ENCODE data around the gene ARAP1.

The ARAP1 gene

DNA sequence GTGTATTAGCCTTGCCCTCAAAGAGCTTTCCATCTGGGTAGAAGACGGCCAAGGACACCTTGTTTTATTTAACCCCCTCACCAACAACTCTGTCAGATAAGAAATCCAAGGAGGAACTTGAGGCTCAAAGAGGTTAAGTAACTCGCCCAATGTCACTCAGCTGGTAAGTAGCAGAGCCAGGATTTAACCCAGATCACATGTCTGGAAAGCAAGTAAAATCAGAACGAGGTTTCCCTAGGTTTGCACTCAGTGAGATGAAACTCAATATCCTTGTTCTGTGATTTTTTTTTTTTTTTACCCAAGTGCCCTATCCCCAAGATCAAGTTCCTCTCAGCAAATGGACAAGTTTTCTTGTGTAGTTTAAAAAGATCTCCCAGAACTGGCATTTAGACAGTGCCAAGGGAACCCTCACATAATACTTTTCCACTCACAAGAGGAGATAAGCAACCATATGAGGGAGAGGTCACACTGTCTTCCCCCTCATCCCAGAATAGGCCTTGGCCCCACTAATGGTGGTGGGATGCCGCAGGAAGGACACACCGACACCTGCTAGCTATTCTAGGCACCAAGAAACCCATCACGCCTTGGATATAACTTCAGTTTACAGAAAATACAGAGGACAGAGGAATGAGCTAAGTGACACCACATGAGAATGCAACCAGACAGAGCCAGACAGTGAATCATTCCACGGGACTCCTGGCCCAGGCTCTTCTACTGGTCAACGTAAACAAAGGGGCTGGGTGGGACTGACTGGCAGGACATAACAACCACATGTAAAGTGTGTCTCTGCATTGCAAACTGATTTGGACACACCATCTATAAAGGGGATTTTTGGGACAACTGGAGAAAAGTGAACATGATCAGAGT is 8.6 kb upstream of the ARAP1 start:
- no peak for DNase-seq

DNA sequence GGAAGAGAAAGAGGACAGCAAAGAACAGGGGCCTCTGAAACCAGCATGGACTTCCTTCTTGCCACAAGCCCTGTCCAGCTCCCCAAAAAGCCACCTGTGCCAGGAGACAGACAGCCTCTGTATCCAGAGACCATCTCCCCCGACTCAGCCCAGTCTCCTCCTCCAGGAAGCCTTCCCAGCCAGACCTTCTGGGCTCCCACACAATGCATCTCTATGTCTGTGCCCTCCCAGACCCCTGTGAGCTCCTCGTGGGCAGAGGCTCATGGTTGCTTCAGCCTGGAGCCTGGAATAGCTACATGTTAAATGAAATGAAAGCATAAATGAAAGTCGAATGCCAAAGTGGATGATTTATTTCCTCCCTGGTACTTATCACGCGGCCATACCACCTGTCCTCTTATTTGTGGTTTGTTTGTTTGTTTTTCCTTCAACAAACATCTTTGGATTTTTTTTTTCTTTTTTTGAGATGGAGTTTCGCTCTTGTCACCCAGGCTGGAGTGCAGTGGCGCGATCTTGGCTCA is 7.3 kb upstream of the ARAP1 start:
- peak; percentile 73 for DNase-seq

GRCh38 chr11:72758690-72759389 is 6.6 kb upstream of the ARAP1 start:
- DNase-seq, result peak; percentile 89

GRCh38 chr11:72758304-72758689 is 6.1 kb upstream of the ARAP1 start:
- no peak for DNase-seq

GRCh38 chr11:72755713-72756285 is 3.6 kb upstream of the ARAP1 start:
- DNase-seq, result no peak

- no peak for DNase-seq
Measured at GRCh38 chr11:72754544-72755155, 2.4 kb upstream of the ARAP1 start.

GRCh38 chr11:72754149-72754543 is 1.9 kb upstream of the ARAP1 start:
- no peak for DNase-seq

DNA sequence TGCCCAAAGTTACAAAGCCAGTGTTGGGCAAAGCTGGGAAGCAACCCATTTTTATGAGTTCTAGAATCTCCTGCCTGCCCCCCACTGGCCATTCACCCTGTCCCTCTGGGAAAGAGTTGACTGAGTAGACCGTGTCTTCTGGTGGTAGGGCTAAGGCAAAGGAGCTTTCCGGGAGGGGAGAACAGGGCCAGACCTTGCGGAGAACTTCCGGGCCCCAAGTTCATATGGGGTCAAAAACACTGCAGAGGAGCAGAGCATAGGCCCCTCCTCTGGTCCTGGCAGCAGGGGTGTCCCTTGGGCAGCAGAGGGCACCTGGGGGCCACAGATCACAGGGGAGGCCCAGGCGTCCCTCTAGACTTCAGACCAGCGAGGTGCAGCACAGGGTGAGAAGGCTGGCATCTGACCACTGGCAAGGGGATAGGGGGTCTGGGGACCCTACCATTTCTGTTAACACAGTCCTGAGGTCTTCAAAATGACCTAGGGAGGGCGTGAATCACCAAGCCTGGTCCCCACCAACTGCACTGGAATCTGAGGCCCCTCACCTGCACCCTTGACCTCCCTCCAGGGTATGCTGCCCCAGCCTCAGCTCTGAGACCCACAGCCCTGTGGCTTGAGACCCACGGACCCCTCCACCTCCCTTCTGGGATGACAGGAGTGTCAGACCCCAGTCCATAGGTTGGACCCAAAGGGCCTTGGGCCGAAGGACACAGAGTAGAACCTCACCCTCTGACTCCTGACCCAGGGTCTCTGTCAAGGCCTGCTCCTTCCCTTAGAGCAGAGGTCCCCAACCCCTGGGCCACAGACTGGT is 1.3 kb upstream of the ARAP1 start:
- no peak for DNase-seq

GRCh38 chr11:72751116-72752087 is 806 bp downstream of the ARAP1 start:
- DNase-seq, result peak; percentile 39

DNA sequence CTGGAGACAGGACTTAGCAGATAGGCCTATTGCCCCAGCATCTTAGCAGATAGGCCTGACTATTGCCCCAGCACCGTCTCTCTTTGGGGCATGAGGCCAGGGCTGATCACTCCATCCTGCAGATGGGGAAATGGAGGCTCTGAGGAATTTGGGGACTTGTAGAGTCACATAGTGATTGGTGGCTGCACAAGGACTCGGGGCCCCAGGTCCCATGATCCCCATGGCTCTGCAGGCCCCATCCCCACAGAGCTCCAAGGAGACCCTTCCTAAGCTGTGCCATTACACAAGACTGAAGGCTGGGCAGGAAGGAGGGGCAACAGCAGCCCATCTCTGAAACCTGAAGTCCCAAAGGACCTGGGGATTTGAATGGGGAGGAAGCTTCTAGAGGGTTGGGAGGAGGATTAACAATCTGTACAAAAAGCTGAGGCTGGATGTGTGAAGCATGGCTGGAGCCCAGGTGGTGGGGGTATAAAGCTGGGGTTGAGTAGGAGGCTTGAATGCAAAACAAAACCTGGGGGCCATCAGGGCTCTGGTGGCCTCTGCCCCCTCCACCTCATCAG is 1.6 kb downstream of the ARAP1 start:
- DNase-seq, result no peak

- no peak for DNase-seq
Measured at GRCh38 chr11:72750086-72750485, 2.1 kb downstream of the ARAP1 start.

DNA sequence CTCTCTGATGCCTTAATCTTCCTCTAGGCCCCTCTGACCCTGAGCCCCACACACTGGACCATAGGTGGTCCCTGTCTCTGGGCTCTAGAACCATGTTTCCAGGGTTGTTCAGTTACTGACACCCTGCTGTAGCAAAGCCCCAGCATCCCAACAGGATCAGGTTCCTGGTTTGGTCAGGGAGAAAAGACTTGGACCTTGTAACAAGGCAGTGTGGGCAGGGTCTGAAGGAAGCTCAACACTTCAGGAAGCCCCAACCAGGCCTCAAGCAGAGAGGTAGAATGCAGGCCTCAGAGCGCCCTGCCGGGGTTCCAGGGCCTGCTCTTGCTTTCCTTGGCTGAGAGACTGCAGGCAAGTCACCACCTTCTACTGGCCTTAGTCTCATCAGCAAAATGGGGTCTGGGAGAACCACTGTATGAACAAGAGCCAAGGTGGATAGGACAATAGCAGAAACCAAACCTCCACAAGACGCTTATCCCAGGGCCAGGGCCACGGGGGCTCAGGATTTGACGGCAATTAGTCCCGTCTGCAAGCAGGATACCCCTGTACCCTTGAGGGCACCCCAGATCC is 4.8 kb downstream of the ARAP1 start:
- no peak for DNase-seq

DNA sequence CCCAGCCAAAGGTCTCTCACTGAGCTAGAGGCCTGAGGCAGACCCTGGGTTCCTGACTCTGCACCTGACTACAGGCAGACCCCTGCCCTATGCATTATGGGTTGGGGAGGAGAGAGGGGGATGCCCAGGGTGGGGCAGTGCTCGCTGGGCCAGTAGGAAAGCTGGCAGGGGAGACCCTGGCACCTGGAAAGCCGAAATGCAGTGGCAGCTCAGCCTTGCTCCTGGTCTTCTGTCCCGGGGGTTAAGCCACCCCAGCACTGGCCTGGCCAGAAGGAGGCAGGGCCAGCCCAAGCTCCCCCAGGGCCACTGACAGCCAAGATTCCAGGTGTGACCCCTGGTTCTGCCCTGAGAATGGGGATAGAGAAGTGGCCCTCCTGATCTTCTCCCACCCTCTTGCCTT is 5.4 kb downstream of the ARAP1 start:
- no peak for DNase-seq

GRCh38 chr11:72745925-72746550 is 6.2 kb downstream of the ARAP1 start:
- no peak for DNase-seq

GRCh38 chr11:72745511-72745910 is 6.7 kb downstream of the ARAP1 start:
- no peak for DNase-seq

GRCh38 chr11:72744474-72744873 is 7.7 kb downstream of the ARAP1 start:
- no peak for DNase-seq

DNA sequence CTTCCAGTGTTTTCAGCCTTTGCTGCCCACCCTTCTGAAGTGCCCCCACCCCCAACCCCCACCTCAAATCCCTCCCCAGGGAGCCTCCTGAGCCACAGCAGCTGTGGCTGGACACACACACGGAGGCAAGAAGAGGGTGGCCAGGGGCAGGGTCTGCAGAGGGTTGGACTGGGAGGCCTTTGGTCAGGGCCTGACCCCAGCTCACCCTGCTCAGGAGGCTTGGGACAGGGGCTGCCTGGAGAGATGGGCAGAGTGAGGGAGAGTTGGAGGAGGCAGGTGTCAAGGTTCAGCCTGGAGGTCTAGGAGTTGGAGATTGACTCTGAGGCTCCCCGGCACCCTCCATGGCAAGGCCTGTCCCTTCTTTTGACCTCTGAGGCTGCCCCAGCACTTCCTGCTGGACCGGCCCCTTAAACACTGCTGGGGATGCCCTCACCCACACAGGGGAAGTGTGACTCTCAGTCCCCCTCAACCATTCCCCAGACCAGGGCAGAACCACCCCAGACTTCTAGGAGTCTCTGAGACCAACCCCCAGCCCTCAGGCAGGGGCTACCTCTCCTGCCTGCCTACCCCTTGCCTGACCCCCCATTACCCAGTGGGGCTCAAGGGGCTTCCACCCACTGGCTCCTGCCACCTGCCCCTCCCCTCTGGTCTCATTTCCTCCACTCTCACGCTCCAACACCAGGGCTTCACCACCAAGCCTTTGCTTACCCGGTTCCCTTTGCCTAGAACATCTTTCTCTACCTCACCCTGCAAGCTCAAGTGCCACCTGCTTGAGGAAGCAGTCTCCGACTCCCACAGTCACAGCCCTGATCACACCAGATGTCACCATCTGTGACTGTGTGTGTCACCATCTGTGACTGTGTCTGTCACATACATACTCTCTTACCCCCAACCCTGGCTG is 8.6 kb downstream of the ARAP1 start:
- DNase-seq, result no peak

DNA sequence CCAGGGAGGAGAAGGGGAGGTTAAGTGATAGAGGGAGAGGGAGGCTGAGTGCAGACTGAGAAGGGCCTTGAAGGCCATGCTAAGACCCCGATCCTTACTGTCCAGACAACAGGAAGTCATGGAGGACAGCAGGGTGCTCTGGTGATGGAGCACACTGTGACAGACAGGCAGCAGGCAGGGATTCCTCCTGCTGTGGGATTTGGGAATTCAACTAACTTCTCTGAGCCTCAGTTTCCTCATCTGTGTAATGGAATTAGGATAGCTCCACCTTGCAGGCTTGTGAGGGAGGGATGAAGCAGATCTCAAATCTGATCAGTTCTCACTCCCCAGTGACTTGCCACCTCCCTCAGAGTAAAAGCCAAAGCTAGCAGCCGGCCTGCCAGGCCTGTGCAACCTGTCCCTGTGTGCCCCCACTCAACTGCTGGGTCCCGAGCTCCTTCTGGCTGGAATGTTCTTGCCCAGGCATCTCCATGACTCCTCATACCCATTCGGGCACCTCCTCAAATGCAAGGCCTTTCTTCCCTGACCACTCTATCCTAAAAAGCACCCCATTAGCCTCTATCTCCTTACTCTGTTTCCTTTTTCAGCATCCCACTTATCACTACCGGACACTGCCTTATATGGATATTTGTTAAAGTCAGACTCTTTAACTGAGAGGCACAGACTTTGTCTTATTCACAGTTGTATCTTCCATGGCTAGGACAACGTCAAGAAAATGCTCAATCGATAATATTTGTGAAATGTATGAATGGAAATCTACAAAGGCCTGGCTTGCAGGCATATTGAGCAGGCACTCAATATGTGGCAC is 9.5 kb downstream of the ARAP1 start:
- no peak for DNase-seq

All from NCI-H2029 (cell line).